Measurements from ENCODE around the gene ABHD17C. TPM values are rescaled to one million over a fixed set of nuclear protein-coding genes. Genes with fewer than 3 reads are reported as not detected.

ABHD17C gene
- total RNA-seq, 1 experiment from 2014 or later: 16.3 TPM

DNA sequence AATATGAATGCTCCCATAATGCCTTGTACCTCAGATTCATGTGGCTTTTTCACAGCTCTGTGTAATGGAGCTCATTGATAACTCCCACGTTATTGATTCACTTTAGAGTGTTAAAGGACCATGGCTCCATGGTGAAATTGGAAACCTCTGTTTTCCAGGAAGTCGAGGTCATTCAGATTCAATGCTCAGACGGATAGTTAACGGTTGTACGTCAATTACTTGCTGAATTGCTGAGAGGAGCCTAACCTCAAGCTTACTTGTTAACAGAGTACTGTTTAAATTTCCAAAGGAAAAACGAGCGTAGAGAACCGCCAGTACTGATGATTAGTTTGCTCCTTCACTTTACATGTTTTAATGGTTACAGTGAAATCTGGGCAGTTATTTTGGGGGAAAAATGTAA is 11.1 kb downstream of the ABHD17C start:
- DNase-seq (ENCODE audit: low read depth, low spot score): no peak
- Histone ChIP-seq H3K27ac (ENCODE audit: low read length) (no peak overlapping the region), H3K36me3 (ENCODE audit: control insufficient read depth, insufficient read depth, low read length) (no peaks in the 10 kb centered on the region), H3K27me3 (ENCODE audit: control insufficient read depth, insufficient read depth, low read length) (no peaks in the 10 kb centered on the region), H3K4me3 (ENCODE audit: low read depth in 2 of 2, low read length in 2 of 2) (no peak overlapping the region), H3K4me1 (ENCODE audit: control insufficient read depth, insufficient read depth, low read length) (no peaks in the 10 kb centered on the region), H3K9me3 (ENCODE audit: control insufficient read depth, insufficient read depth, low read depth, low read length) (no peaks in the 10 kb centered on the region)
- ATAC-seq: no peak
- intact Hi-C loops (cut with micrococcal nuclease; ENCODE audit: unreplicated experiment) (no loop called here), in situ Hi-C loops (cut with HindIII; ENCODE audit: low pct_unique_long_range_greater_than_20kb, low sequenced_read_pairs) (no loop called here)
- TF ChIP-seq POLR2AphosphoS5 (IDR thresholded peaks at IDR 0.05; ENCODE audit: low read depth, low read length) (no peak), TCF7L2 (IDR thresholded peaks at IDR 0.05; ENCODE audit: low read depth, low read length) (no peak), SIN3A (IDR thresholded peaks at IDR 0.05; ENCODE audit: borderline replicate concordance, insufficient read depth, low read depth, low read length) (no peak)
- TF ChIP-seq, protein P1, sequence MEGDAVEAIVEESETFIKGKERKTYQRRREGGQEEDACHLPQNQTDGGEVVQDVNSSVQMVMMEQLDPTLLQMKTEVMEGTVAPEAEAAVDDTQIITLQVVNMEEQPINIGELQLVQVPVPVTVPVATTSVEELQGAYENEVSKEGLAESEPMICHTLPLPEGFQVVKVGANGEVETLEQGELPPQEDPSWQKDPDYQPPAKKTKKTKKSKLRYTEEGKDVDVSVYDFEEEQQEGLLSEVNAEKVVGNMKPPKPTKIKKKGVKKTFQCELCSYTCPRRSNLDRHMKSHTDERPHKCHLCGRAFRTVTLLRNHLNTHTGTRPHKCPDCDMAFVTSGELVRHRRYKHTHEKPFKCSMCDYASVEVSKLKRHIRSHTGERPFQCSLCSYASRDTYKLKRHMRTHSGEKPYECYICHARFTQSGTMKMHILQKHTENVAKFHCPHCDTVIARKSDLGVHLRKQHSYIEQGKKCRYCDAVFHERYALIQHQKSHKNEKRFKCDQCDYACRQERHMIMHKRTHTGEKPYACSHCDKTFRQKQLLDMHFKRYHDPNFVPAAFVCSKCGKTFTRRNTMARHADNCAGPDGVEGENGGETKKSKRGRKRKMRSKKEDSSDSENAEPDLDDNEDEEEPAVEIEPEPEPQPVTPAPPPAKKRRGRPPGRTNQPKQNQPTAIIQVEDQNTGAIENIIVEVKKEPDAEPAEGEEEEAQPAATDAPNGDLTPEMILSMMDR (IDR thresholded peaks at IDR 0.05): no peak
- TF ChIP-seq, protein P2, sequence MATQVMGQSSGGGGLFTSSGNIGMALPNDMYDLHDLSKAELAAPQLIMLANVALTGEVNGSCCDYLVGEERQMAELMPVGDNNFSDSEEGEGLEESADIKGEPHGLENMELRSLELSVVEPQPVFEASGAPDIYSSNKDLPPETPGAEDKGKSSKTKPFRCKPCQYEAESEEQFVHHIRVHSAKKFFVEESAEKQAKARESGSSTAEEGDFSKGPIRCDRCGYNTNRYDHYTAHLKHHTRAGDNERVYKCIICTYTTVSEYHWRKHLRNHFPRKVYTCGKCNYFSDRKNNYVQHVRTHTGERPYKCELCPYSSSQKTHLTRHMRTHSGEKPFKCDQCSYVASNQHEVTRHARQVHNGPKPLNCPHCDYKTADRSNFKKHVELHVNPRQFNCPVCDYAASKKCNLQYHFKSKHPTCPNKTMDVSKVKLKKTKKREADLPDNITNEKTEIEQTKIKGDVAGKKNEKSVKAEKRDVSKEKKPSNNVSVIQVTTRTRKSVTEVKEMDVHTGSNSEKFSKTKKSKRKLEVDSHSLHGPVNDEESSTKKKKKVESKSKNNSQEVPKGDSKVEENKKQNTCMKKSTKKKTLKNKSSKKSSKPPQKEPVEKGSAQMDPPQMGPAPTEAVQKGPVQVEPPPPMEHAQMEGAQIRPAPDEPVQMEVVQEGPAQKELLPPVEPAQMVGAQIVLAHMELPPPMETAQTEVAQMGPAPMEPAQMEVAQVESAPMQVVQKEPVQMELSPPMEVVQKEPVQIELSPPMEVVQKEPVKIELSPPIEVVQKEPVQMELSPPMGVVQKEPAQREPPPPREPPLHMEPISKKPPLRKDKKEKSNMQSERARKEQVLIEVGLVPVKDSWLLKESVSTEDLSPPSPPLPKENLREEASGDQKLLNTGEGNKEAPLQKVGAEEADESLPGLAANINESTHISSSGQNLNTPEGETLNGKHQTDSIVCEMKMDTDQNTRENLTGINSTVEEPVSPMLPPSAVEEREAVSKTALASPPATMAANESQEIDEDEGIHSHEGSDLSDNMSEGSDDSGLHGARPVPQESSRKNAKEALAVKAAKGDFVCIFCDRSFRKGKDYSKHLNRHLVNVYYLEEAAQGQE (IDR thresholded peaks at IDR 0.05; ENCODE audit: insufficient read depth in 1 of 2, low read depth in 2 of 2, low read length in 1 of 2): no peak
- BruUV-seq (replicated peaks): no TSS peak
- ChIA-PET POLR2A (no interaction called here), CTCF (interaction anchor here (0.7 kb wide), 1 partner anchor 9 kb away, joined by 4 read pairs; no protein-coding TSS in a partner anchor)

DNA sequence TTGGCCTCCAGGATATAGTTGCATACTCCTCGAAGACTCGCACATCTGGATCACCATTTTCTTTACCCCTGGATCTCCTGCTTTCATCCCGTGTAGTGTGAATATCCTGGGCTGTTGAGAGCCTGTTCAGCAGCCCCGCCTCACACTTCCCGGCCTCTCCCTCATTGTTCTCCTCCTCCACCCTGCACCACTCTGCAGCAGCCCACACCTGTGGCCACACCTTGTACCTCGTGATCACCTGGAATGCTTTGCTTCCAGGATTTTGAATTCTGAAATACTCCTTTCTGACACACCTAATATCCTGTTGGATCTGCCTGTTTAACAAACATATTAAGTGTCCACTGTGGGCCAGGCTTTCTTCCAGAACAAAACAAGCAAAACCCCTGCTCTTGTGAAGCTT is 14.4 kb downstream of the ABHD17C start:
- intact Hi-C loops (cut with micrococcal nuclease; ENCODE audit: unreplicated experiment) (no loop called here), in situ Hi-C loops (cut with HindIII; ENCODE audit: low pct_unique_long_range_greater_than_20kb, low sequenced_read_pairs) (no loop called here)
- no TSS peak for BruUV-seq (replicated peaks)
- DNase-seq (ENCODE audit: low read depth, low spot score): no peak
- Histone ChIP-seq H3K27me3 (ENCODE audit: control insufficient read depth, insufficient read depth, low read length) (no peaks in the 10 kb centered on the region), H3K4me1 (ENCODE audit: control insufficient read depth, insufficient read depth, low read length) (no peaks in the 10 kb centered on the region), H3K27ac (ENCODE audit: low read length) (no peak overlapping the region), H3K4me3 (ENCODE audit: low read depth in 2 of 2, low read length in 2 of 2) (no peak overlapping the region), H3K36me3 (ENCODE audit: control insufficient read depth, insufficient read depth, low read length) (no peaks in the 10 kb centered on the region), H3K9me3 (ENCODE audit: control insufficient read depth, insufficient read depth, low read depth, low read length) (no peaks in the 10 kb centered on the region)
- POLR2A ChIA-PET: no interaction called here
- CTCF ChIA-PET: no interaction called here
- TF ChIP-seq SIN3A (IDR thresholded peaks at IDR 0.05; ENCODE audit: borderline replicate concordance, insufficient read depth, low read depth, low read length): no peak
- no peak for ATAC-seq

DNA sequence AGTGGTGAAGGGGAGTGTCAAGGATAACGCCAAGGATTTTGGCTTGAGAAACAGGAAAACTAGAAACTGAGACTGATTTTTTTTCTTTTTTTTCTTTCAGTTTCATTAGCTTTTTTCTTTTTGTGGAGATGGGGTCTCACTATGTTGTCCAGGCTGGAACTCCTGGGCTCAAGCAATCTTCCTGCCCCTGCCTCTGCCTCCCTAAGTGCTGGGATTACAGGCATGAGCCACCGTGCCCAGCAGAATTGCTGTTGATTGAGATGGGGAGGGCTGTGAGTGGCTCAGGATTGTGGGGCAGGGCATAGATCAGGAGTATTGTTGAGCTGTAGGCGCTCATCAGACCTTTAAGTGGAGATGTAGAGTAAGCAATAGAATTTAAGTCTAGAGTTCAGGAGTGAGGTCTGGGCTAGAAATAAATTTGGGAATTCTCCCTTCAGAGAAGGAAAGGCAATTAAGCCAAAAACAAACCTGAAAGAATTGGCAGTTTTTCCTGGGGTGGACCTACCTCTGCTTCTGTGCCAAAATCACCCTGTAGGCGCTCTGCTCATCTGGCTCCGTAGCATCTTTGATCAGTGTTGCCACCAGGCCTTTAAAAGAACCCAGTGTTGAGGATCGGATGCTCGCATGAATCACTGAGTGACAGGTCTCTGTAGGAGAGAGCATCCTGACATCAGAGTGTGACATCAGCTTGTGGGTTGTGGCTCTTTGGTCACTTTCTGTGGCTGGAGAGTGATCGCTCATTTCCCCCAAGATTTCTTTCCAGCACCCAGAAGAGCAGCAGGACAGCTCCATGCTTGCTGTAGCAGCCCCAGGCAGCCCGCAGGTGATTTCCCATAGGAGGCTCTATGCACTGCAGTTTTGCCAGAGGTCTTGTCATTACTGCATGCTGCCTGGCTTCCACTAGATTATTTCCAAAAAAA is 15.8 kb downstream of the ABHD17C start:
- Histone ChIP-seq H3K9me3 (ENCODE audit: control insufficient read depth, insufficient read depth, low read depth, low read length) (no peaks in the 10 kb centered on the region), H3K36me3 (ENCODE audit: control insufficient read depth, insufficient read depth, low read length) (no peaks in the 10 kb centered on the region), H3K4me3 (ENCODE audit: low read depth in 2 of 2, low read length in 2 of 2) (no peak overlapping the region), H3K4me1 (ENCODE audit: control insufficient read depth, insufficient read depth, low read length) (no peaks in the 10 kb centered on the region), H3K27me3 (ENCODE audit: control insufficient read depth, insufficient read depth, low read length) (no peaks in the 10 kb centered on the region), H3K27ac (ENCODE audit: low read length) (no peak overlapping the region)
- no TSS peak for BruUV-seq (replicated peaks)
- in situ Hi-C loops (cut with HindIII; ENCODE audit: low pct_unique_long_range_greater_than_20kb, low sequenced_read_pairs) (no loop called here), intact Hi-C loops (cut with micrococcal nuclease; ENCODE audit: unreplicated experiment) (no loop called here)
- CTCF ChIA-PET: interaction anchor here (0.5 kb wide), 1 partner anchor 257 kb away, joined by 5 read pairs; no protein-coding TSS in a partner anchor
- DNase-seq (ENCODE audit: low read depth, low spot score) (no peak), ATAC-seq (no peak)
- TF ChIP-seq, protein P2 (IDR thresholded peaks at IDR 0.05; ENCODE audit: insufficient read depth in 1 of 2, low read depth in 2 of 2, low read length in 1 of 2): no peak
- TF ChIP-seq, protein P1 (IDR thresholded peaks at IDR 0.05): no peak
- TF ChIP-seq SIN3A (IDR thresholded peaks at IDR 0.05; ENCODE audit: borderline replicate concordance, insufficient read depth, low read depth, low read length) (no peak), TCF7L2 (IDR thresholded peaks at IDR 0.05; ENCODE audit: low read depth, low read length) (no peak)
- POLR2A ChIA-PET: no interaction called here
